Large intestine (tissue), 3 donors: ENCODE data around the gene ACTL10. TPM values are rescaled to one million over a fixed set of nuclear protein-coding genes. Genes with fewer than 3 reads are reported as not detected.
A peak's percentile ranks its signal among the peaks of the same experiment; 100 is the strongest.

Source experiments
- DNase-seq, 2 donors: peaks; one replicate each; pipeline versions ENCODE4 v3.0.0 to v3.0.0-alpha.2; 2013
- H3K27ac ChIP-seq: one replicate; pipeline ENCODE4 v1.5.1; 2013; ENCODE audit warnings: low read length
- H3K27me3 ChIP-seq: 2 replicates; pipeline ENCODE4 v1.6.1; 2013; ENCODE audit warnings: low read length; ENCODE audit not compliant: control insufficient read depth, insufficient read depth
- H3K36me3 ChIP-seq: 2 replicates; pipeline ENCODE4 v1.6.1; 2013; ENCODE audit warnings: low read length; ENCODE audit not compliant: control insufficient read depth, insufficient read depth
- H3K4me1 ChIP-seq: one replicate; pipeline ENCODE4 v1.6.1; 2013; ENCODE audit warnings: low read length; ENCODE audit not compliant: control insufficient read depth, insufficient read depth
- H3K4me3 ChIP-seq: one replicate; pipeline ENCODE4 v1.5.1; 2013; ENCODE audit warnings: low read length
- H3K9me3 ChIP-seq: one replicate; pipeline ENCODE4 v1.6.1; 2013; ENCODE audit warnings: mild to moderate bottlenecking, low read depth, low read length, moderate library complexity; ENCODE audit not compliant: control insufficient read depth
- WGBS: methylation state at CpG from one replicate; pipeline ENCODE4 v1.1.5; 2013; ENCODE audit warnings: low lambda C conversion rate; ENCODE audit not compliant: insufficient coverage; 5-methylcytosine and 5-hydroxymethylcytosine counted together
- polyA plus RNA-seq: library from polyadenylated mRNA; unstranded; fragments of 120-200 nt; gene quantifications from one replicate; pipeline ENCODE4 v1.2.1, GENCODE V29; 2013

The ACTL10 gene
- polyA plus RNA-seq, 1 donor: 1.4 TPM

DNA sequence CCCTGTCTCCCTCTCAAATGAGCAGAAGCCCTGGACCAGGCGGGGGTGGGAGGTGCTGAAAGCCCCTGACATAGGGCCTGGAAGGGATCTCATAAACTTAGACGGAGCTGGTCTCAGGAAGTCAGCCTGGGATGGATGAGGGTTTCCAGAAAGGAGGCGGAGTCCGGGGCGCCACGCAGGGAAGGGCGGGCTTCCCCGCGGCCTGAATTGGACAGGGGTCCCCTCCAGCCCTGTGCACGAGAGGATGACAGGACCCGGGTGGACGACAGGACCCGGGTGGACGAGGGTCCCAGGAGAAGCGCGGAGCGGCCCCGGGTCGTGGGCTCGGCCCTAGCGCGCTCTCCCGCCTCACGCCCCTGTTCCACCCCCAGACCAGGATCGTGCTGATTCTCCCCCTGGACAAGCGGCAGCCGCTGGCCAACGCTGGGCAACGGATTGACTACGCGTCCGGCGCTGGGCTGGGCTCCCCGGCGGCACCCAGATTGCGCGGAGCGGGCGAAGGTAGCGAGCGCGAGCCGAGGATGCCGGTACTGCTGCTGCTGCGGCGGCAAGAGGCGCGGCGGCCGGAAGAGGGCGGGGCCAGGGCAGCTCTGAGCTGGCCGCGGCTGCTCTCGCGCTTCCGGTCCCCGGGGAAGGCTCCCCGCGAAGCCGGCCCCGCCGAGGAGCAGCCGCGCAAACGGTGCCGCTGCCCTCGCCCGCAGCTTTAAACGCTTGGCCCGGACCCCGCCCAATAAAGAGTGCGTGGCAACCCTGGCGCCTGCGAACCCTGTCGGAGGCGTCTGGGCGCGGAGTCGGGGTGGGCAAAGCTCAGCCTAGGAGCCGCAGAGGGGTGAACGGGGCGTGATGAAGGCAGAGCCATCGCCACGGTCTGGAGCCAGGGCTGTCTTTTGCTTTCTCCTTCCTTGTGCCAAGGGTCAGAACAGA lies 3.3 kb upstream of the ACTL10 start:
- no CpG with 5 or more reads among the region's 84 CpGs for WGBS
- H3K27ac ChIP-seq: peak overlapping the region; percentile 84
- peaks cover 6% of the 10 kb centered on the region for H3K9me3 ChIP-seq
- peaks cover 27% of the 10 kb centered on the region for H3K4me1 ChIP-seq
- peak overlapping the region; percentile 90 for H3K4me3 ChIP-seq
- H3K27me3 ChIP-seq: no peaks in the 10 kb centered on the region
- peaks cover 21% of the 10 kb centered on the region for H3K36me3 ChIP-seq
- peak; percentile 71 to 86 for DNase-seq

- H3K27ac ChIP-seq: peak overlapping the region; percentile 84
- H3K36me3 ChIP-seq: peaks cover 21% of the 10 kb centered on the region
- no peaks in the 10 kb centered on the region for H3K27me3 ChIP-seq
- peak overlapping the region; percentile 90 for H3K4me3 ChIP-seq
- peaks cover 6% of the 10 kb centered on the region for H3K9me3 ChIP-seq
- H3K4me1 ChIP-seq: peaks cover 27% of the 10 kb centered on the region
- no peak for DNase-seq
- no CpG with 5 or more reads among the region's 9 CpGs for WGBS
These were observed 2.5 kb upstream of the ACTL10 start for GRCh38 chr20:33664085-33664761.

DNA sequence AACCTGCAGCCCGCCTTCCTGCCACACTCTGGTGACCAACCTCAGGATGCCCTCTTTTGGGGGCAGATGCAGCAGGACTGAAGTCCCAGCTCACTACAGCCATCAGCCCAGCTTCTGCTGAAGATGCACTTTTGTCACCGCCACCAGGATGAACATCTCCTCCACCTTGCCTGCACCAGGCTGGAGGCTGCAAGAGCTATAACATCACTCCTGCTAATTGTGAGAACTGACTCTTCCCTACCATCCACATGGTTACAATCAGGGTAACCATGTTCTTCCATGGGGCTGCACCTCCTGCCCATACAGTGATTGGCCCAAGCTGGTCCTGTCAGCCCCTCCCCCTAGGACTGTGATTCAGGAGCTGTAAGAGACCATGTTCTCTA lies 2.0 kb upstream of the ACTL10 start:
- Histone ChIP-seq H3K27me3 (no peaks in the 10 kb centered on the region), H3K9me3 (peaks cover 4% of the 10 kb centered on the region), H3K27ac (no peak overlapping the region), H3K36me3 (peaks cover 21% of the 10 kb centered on the region), H3K4me3 (no peak overlapping the region), H3K4me1 (peaks cover 27% of the 10 kb centered on the region)
- WGBS: no CpG with 5 or more reads among the region's 2 CpGs
- no peak for DNase-seq

DNA sequence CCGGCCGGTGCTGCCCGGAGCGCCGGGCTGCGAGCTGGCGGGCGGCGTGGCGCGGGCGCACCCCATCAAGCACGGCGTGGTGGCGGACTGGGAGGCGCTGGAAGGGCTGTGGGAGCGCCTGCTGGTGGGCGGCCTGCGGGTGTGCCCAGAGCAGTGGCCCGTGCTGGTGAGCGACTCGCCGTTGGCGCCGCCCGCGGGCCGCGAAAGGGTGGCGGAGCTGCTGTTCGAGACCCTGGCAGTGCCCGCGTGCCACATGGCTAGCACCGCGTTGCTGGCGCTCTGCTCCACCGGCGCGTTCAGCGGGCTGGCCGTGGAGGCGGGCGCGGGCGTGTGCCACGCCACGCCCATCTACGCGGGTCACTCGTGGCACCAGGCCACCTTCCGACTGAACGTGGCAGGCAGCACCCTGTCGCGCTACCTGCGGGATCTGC lies 517 bp downstream of the ACTL10 start:
- H3K4me1 ChIP-seq: peaks cover 27% of the 10 kb centered on the region
- no CpG with 5 or more reads among the region's 55 CpGs for WGBS
- peak in 1 of 2 donors; percentile 67 for DNase-seq
- peak overlapping the region; percentile 49 for H3K4me3 ChIP-seq
- no peaks in the 10 kb centered on the region for H3K27me3 ChIP-seq
- peaks cover 3% of the 10 kb centered on the region for H3K9me3 ChIP-seq
- H3K36me3 ChIP-seq: peaks cover 24% of the 10 kb centered on the region
- peak overlapping the region; percentile 83 for H3K27ac ChIP-seq

DNA sequence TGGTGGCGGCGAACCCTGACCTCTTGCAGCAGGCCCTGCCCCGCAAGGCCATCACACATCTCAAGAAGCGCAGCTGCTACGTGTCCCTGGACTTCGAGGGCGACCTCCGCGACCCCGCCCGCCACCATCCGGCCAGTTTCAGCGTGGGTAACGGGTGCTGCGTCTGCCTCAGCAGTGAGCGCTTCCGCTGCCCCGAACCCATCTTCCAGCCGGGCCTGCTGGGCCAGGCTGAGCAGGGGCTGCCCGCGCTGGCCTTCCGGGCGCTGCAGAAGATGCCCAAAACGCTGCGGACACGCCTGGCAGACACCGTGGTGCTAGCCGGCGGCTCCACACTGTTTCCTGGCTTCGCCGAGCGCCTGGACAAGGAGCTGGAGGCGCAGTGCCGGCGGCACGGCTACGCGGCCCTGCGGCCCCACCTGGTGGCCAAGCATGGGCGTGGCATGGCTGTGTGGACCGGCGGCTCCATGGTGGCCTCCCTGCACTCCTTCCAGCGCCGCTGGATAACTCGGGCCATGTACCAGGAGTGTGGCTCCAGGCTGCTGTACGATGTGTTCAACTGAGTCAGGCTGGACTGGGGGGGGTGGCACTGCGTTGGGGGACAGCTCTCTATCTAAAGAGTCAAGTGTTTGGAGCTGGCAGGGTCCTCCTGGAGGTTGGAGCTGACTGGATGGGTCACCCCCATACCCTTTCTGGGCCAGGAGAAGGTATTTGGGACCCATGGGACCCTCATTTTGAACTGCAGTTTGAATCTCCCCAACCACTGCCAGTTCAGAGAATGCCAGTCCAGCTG lies 1.1 kb downstream of the ACTL10 start:
- DNase-seq: peak; percentile 62 to 80
- H3K4me1 ChIP-seq: peaks cover 27% of the 10 kb centered on the region
- no peaks in the 10 kb centered on the region for H3K27me3 ChIP-seq
- H3K27ac ChIP-seq: peak overlapping the region; percentile 83
- peak overlapping the region; percentile 49 for H3K4me3 ChIP-seq
- peaks cover 24% of the 10 kb centered on the region for H3K36me3 ChIP-seq
- WGBS: no CpG with 5 or more reads among the region's 47 CpGs
- peaks cover 3% of the 10 kb centered on the region for H3K9me3 ChIP-seq

DNA sequence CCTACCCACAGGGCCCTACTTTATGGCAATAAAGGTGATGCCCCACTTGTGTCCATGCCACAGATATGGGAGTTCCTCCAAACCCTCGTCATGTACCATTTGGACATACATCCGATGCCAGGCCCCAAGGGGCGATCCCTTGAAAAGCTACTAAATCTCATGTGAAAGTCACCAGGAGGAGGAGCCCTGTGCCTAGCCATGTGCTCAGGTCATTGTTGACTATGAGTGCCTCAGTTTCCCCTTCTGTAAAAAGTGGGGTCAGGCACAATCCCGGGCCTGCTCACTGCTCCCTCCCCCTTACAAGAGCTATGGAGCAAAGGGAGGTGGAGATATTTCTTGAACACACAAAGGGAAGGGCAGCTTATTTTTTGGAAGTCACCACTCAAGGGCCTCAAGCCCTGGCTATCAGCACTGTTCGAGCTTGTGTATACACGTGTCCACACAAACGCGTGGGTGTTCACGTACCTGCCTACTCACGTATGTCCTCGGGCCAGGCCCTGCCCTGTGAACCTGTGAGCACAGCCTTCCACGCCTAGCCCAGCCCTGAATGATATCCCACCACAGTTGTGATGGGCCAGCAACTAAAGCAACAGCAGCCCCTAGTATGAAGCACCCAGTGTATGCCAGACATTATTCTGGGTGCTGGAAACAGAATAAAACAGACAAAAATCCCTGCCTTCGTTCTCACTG lies 1.9 kb downstream of the ACTL10 start:
- no peak overlapping the region for H3K27ac ChIP-seq
- peaks cover 24% of the 10 kb centered on the region for H3K36me3 ChIP-seq
- no peaks in the 10 kb centered on the region for H3K27me3 ChIP-seq
- H3K4me3 ChIP-seq: no peak overlapping the region
- H3K4me1 ChIP-seq: peaks cover 32% of the 10 kb centered on the region
- no peak for DNase-seq
- WGBS: 80% methylated on average over 1 of the region's 13 CpGs
- H3K9me3 ChIP-seq: peaks cover 3% of the 10 kb centered on the region

GRCh38 chr20:33669224-33669623 lies 2.5 kb downstream of the ACTL10 start:
- H3K4me3 ChIP-seq: no peak overlapping the region
- no peak for DNase-seq
- H3K9me3 ChIP-seq: peaks cover 3% of the 10 kb centered on the region
- H3K27me3 ChIP-seq: no peaks in the 10 kb centered on the region
- no peak overlapping the region for H3K27ac ChIP-seq
- peaks cover 29% of the 10 kb centered on the region for H3K4me1 ChIP-seq
- H3K36me3 ChIP-seq: peaks cover 24% of the 10 kb centered on the region
- no CpG with 5 or more reads among the region's 5 CpGs for WGBS

DNA sequence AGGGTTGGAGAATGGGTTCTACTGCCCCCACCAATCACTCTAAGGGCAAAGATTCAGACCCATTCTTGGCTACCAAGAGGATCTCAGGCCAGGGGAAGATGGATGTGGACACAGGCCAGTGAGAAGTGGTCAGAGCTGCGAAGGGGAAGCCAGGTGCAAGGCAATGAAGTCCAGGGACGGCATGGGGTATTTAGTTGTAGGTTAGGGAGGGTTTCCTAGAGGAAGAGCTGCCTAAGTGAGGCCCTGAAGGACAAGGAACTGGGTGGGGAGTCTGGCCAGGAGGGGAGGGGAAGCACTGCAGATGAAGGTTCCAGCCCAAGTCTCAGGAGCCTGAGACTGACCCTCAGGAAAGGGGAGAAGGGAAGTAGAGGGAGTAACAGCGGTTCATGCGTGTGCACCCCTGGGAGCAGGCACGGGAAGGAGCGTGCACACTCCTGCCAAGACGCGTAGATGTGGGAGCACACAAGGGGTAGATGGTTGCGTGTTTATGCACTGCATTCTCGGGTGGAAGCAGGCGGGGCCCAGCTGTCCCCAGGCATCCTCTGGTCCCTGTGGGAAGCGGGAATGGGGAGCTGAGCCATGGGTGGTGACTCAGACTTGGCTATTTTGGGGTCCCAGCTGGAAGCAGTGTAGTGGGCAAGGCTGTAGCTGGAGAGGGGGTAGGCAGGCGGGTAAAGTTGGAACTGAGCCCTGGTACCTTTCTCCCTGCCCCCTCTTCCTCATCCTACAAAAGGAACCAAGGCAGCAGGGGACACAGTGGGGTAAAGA lies 3.3 kb downstream of the ACTL10 start:
- Histone ChIP-seq H3K9me3 (peaks cover 3% of the 10 kb centered on the region), H3K4me1 (peaks cover 30% of the 10 kb centered on the region), H3K4me3 (no peak overlapping the region), H3K27me3 (no peaks in the 10 kb centered on the region), H3K36me3 (peaks cover 24% of the 10 kb centered on the region), H3K27ac (no peak overlapping the region)
- no CpG with 5 or more reads among the region's 13 CpGs for WGBS
- DNase-seq: no peak

- Histone ChIP-seq H3K36me3 (peaks cover 24% of the 10 kb centered on the region), H3K27me3 (no peaks in the 10 kb centered on the region), H3K27ac (no peak overlapping the region), H3K9me3 (peaks cover 3% of the 10 kb centered on the region), H3K4me1 (peaks cover 38% of the 10 kb centered on the region), H3K4me3 (no peak overlapping the region)
- no peak for DNase-seq
- no CpG with 5 or more reads among the region's 6 CpGs for WGBS
These were observed 4.2 kb downstream of the ACTL10 start for GRCh38 chr20:33670715-33671499.
